ENCODE data around the gene NAA30. TPM values are rescaled to one million over a fixed set of nuclear protein-coding genes. Genes with fewer than 3 reads are reported as not detected.
"Not testable (repeated sequence)": the region's sequence is repeated elsewhere in the genome, so short reads cannot be mapped to it uniquely, and the experiment has no call there.

The NAA30 gene
- 29.6 TPM for total RNA-seq

DNA sequence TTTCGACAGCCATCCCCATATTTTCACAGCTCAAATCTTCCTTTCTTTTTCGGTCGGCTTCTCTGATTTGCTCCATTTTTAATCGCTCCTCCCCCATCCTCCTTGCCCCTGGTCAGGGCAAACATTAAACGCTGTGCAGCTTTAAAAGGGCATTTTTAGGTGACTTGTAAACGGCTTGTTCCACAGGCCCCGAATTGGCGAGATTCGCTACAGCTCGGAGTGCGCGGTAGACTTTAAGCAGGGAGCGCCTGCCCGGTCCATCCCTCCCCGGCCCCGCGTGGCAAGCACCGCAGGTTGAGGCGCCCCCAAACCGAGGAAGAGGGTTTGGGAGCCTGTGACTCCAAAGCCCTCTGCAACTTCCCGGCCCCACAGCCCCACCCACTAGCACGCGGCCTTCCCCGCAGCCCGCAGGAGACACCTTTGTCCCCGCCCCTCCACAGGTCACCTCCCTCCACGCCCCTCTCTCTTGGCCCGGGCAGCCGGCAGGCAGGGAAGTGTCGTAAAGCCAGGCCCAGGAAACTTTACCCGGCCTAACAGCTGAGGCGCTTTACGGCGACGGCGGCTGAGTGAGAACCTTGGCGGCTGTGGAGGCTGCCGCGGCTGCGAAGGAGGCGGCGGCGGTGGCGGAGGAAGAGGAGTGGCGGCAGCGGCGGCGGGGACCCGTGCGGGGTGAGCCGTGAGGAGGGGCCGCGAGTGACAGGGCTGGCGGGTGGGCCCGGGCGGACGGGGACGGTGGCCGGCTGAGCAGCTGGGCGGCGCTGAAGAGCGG is at the start of gene NAA30:
TSS of gene NAA30 (plus strand) at position 550 of the 769 bp plus-strand sequence. CDS start 372 bp downstream, outside the sequence.
- peak within 1 kb of the TSS; percentile 63 for H3K4me3 ChIP-seq (ENCODE audit: low read length)
- no peaks in the 10 kb centered on the region for H3K27me3 ChIP-seq (ENCODE audit: insufficient read depth, low read length)
- H3K9me3 ChIP-seq (ENCODE audit: low read depth, low read length) = no peaks in the 10 kb centered on the region
- H3K4me1 ChIP-seq (ENCODE audit: insufficient read depth, low read length) = peaks cover 19% of the 10 kb centered on the region

DNA sequence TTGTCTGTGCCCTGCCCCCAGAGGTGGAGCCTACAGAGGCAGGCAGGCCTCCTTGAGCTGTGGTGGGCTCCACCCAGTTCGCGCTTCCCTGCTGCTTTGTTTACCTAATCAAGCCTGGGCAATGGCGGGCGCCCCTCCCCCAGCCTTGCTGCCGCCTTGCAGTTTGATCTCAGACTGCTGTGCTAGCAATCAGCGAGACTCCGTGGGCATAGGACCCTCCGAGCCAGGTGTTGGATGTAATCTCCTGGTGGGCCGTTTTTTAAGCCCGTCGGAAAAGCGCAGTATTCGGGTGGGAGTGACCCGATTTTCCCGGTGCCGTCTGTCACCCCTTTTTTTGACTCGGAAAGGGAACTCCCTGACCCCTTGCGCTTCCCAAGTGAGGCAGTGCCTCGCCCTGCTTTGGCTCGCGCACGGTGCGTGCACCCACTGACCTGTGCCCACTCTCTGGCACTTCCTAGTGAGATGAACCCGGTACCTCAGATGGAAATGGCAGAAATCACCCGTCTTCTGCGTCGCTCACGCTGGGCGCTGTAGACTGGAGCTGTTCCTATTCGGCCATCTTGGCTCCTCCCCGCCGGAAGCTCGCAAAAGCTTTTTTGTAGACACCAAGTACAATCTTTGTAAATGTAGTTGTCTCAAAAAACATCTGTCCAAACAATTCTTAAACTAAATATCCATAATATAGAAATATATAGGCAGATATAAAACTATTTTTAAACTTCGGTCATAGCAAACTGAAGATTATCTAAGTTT is 46.7 kb upstream of the NAA30 start:
- H3K4me3 ChIP-seq (ENCODE audit: low read length); H3K4me1 ChIP-seq (ENCODE audit: insufficient read depth, low read length); H3K9me3 ChIP-seq (ENCODE audit: low read depth, low read length); H3K27me3 ChIP-seq (ENCODE audit: insufficient read depth, low read length): not testable (repeated sequence)

DNA sequence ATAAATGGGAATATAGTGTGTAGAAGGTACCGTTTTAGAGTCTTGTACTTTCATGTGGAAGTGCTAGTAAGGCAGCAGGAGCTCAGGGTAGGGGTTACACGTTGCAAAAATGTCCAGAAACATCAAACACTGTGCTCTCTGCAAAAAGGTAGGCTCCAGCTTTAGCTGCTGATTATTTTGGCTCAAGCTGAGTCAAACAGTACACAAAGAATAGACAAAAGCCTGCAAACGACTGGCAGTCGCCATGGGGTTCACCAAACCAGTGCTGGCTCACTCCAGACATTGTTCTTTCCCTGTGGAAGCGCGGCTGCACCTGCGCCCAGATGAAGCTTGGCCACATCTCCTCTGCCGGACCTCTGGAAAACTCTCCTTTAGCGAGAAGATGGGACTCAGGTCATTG is 45.3 kb upstream of the NAA30 start:
- Histone ChIP-seq H3K27me3 (ENCODE audit: insufficient read depth, low read length) (peaks cover 2% of the 10 kb centered on the region), H3K9me3 (ENCODE audit: low read depth, low read length) (no peaks in the 10 kb centered on the region), H3K4me1 (ENCODE audit: insufficient read depth, low read length) (no peaks in the 10 kb centered on the region), H3K4me3 (ENCODE audit: low read length) (no peak overlapping the region)

DNA sequence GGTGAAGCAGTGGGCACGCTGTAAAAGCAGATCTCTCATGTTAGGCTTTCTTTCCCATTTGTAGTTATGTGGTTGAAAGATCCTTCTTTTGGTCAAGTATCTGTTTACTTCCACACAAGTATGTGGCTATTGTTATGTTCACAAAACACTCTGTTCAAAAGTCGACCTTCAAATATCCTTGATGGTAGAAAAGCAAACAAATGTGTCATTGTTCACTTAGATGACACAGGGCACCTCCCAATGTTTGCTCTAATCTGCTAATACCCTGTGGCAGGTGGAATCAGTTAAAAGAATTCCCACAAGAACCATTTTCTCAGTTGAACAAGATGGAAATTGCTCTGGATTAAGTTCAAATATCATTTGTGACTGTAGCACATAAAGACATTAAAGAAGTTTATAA is 43.6 kb upstream of the NAA30 start:
- Histone ChIP-seq H3K4me3 (ENCODE audit: low read length) (no peak overlapping the region), H3K4me1 (ENCODE audit: insufficient read depth, low read length) (no peaks in the 10 kb centered on the region), H3K9me3 (ENCODE audit: low read depth, low read length) (no peaks in the 10 kb centered on the region), H3K27me3 (ENCODE audit: insufficient read depth, low read length) (peaks cover 2% of the 10 kb centered on the region)

DNA sequence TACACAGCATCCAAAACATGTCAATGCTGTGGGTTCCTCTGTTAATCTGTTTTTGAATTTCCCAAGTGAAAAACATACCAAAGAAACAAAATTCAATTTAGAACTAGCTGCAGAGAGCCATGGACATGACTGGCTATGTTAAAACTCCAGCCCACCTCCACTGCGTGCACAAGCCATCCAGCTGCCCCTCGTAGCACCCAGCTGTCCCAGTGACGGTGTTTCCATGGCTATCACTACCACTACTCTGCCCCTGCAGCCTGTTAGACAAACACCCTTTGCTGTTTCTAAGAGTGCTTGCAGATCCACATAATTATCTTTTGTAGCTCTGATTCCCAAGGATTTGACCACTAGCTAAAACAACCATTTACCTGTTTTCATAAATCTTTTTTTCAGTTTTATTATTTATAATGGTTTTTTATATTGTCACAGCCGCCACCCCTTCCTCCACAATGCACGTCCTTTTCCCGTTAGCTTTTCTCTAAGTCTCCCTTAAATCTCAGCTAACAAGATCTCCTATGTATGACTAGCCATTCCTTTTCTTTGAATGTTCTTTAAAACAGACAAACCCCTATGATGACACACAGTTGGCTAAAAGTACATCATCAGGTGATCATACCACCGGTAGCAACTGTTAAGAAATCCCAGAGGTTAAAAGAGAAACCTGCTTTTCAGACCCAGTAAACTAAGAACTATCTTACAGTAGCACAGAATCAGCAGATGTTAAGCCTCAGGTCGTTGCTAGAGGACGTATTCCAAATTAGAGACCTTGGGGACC is 37.8 kb upstream of the NAA30 start:
- peaks cover 2% of the 10 kb centered on the region for H3K27me3 ChIP-seq (ENCODE audit: insufficient read depth, low read length)
- H3K4me1 ChIP-seq (ENCODE audit: insufficient read depth, low read length) = no peaks in the 10 kb centered on the region
- no peaks in the 10 kb centered on the region for H3K9me3 ChIP-seq (ENCODE audit: low read depth, low read length)
- no peak overlapping the region for H3K4me3 ChIP-seq (ENCODE audit: low read length)

DNA sequence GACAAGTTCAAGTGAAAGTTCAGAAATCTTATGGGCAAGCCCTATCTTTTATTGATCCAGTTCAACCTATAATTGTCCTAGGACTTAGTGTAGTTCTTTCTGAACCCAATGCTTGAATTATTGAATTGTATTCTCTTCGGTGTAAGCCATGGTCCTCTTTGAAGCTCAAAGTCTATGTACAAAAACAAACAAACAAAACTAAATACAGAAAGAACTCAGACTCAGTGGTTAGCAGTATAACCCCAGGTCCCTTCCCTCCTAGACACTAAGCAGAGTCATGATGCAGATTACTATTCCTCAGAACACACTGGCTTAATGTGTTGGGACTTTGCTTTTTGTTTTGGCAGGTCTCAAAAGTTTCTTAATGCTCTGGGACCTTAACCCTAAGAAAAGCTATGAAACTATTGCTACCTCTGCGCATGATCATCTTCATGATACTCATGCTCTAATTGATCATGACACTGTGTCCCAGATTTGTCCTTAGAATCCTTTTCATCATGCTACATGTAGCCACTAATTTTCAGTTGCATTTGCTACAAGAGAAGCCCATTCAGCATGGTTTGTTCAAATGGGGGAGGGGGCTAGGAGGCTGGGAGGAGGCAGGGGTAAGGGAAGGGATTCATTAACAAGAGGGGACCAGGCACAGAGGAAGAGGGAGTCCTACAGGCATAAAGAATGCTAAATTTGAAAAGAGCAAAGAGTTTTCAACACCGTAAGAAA is 35.1 kb upstream of the NAA30 start:
- Histone ChIP-seq H3K4me1 (ENCODE audit: insufficient read depth, low read length) (no peaks in the 10 kb centered on the region), H3K27me3 (ENCODE audit: insufficient read depth, low read length) (no peaks in the 10 kb centered on the region), H3K4me3 (ENCODE audit: low read length) (no peak overlapping the region), H3K9me3 (ENCODE audit: low read depth, low read length) (no peaks in the 10 kb centered on the region)

DNA sequence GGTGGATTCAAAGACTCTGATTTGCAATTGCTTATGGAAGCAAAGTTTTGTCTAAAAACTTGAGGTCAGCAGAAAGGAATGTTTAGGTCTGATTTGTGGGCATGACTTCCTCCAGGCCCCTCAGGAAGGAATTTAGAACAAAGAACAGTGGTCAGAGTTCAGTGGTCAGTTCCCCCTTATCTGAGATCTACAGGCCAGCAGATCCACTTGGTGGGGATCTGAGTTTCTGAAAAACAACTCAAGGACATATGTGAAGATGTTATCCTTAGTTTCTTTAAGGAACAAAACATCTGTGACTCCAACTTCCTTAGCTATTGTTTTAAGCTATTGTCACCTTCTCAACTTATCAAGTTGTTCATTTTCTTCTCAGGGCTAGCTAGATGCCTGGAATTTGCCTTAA is 28.0 kb upstream of the NAA30 start:
- no peaks in the 10 kb centered on the region for H3K9me3 ChIP-seq (ENCODE audit: low read depth, low read length)
- no peaks in the 10 kb centered on the region for H3K4me1 ChIP-seq (ENCODE audit: insufficient read depth, low read length)
- H3K27me3 ChIP-seq (ENCODE audit: insufficient read depth, low read length) = peaks cover 3% of the 10 kb centered on the region
- H3K4me3 ChIP-seq (ENCODE audit: low read length) = no peak overlapping the region

DNA sequence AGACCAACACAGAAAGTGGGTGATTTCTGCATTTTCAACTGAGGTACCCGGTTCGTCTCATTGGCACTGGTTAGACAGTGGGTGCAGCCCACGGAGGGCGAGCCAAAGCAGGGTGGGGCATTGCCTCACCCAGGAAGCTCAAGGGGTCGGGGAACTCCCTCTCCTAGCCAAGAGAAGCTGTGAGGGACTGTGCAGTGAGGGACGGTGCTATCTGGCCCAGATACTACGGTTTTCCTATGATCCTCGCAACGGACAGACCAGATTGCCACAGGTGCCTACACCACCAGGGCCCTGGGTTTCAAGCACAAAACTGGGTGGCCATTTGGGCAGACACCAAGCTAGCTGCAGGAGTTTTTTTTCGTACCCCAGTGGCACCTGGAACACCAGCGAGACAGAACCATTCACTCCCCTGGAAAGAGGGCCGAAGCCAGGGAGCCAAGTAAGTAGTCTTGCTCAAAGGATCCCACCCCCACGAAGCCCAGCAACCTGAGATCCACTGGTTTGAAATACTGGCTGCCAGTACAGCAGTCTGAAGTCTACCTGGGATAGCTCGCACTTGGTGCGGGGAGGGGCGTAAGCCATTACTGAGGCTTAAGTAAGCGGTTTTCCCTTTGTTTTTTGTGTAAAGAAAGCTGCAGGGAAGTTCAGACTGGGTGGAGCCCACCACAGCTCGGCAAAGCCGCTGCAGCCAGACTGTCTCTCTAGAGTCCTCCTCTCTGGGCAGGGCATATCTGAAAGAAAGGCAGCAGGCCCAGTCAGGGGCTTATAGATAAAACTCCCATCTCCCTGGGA is 25.5 kb upstream of the NAA30 start:
- Histone ChIP-seq H3K27me3 (ENCODE audit: insufficient read depth, low read length) (peaks cover 3% of the 10 kb centered on the region), H3K4me3 (ENCODE audit: low read length) (no peak overlapping the region), H3K9me3 (ENCODE audit: low read depth, low read length) (no peaks in the 10 kb centered on the region), H3K4me1 (ENCODE audit: insufficient read depth, low read length) (no peaks in the 10 kb centered on the region)

DNA sequence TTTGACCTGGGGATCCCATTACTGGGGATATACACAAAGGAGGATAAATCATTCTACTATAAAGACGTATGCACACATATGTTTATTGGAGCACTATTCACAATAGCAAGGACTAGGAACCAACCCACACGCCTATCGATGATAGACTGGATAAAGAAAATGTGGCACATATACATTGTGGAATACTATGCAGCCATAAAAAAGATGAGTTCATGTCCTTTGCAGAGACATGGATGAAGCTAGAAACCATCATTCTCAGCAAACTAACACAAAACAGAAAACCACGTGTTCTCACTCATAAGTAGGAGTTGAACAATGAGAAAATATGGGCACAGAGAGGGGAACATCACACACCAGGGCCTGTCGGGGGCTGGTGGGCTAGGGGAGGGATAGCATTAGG is 20.2 kb upstream of the NAA30 start:
- H3K9me3 ChIP-seq (ENCODE audit: low read depth, low read length) = not testable (repeated sequence)

DNA sequence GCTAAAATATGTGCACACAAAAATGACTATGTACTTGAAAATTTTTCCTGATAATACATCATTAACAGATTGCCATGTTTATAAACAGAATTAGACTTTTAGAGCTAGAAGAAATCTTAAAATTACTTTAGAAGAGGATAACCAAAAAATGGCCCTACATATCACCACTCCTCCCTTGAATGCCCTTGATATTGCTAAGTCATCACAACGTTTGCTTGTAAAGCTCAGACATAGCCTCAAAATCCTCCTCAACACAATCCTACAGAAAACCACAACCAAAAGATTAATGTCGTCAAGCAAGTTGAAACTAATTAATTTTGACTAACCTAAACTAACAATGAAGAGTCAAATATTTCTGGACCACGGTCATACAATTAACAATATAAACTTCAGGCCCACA is 19.4 kb upstream of the NAA30 start:
- Histone ChIP-seq H3K4me1 (ENCODE audit: insufficient read depth, low read length) (no peaks in the 10 kb centered on the region), H3K27me3 (ENCODE audit: insufficient read depth, low read length) (no peaks in the 10 kb centered on the region), H3K9me3 (ENCODE audit: low read depth, low read length) (no peaks in the 10 kb centered on the region), H3K4me3 (ENCODE audit: low read length) (no peak overlapping the region)

More for the DNA sequence above, 20.2 kb upstream of the NAA30 start:
- not testable (repeated sequence) for H3K4me3 ChIP-seq (ENCODE audit: low read length); H3K4me1 ChIP-seq (ENCODE audit: insufficient read depth, low read length); H3K27me3 ChIP-seq (ENCODE audit: insufficient read depth, low read length)

DNA sequence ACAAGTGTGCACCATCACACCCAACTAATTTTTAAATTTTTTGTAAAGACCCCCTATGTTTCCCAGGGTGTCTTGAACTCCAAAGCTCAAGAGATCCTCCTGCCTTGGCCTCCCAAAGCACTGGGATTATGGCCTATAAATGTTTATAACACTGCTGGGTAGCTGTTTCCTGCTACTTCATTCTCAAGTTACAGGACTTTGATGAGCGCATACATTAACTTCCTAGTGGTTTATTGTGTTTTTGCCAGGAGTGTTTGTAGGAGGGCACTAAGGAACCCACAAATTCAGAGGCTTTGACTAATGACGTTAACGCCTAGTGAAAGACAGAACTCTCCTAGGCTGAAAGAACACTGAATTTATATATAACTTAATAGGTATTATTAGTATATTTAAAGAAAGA is 15.2 kb upstream of the NAA30 start:
- no peaks in the 10 kb centered on the region for H3K4me1 ChIP-seq (ENCODE audit: insufficient read depth, low read length)

DNA sequence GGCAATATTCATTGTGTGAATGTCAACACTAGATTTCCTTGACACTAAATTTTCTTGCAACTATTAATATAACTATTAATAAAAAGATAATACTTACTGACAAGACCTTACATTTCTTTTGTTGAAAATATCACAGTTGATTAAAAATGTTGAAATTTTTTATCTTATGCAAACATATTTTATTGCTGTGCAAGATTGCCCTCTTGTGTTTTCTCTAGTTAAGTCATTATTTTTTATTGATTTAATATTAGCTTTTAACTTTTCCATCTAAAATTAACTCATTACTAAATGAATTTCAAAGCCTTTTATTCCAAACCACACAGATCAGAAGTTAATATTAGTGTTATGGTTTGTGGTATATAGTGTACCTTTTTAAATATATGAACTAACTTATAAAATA is 11.7 kb upstream of the NAA30 start:
- no peak overlapping the region for H3K4me3 ChIP-seq (ENCODE audit: low read length)
- peaks cover 3% of the 10 kb centered on the region for H3K27me3 ChIP-seq (ENCODE audit: insufficient read depth, low read length)

More for the DNA sequence above, 15.2 kb upstream of the NAA30 start:
- peaks cover 3% of the 10 kb centered on the region for H3K27me3 ChIP-seq (ENCODE audit: insufficient read depth, low read length)
- no peaks in the 10 kb centered on the region for H3K9me3 ChIP-seq (ENCODE audit: low read depth, low read length)
- H3K4me3 ChIP-seq (ENCODE audit: low read length) = no peak overlapping the region

DNA sequence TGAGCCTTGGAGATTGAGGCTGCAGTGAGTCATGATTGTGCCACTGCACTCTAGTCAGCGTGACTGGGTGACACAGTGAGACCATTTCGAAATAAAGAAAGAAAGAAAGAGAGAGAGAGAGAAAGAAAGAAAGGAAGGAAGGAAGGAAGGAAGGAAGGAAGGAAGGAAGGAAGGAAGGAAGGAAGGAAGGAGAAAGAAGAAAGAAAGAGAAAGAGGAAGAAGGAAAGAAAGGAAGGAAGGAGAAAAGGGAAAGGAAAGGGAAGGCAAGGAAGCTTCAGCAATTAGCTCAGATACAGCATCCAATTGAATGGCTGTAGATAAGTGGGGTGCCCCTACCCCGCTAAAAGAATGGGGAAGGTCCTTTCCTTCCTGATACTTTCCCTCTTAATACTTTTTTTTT is 9.5 kb upstream of the NAA30 start:
- H3K4me1 ChIP-seq (ENCODE audit: insufficient read depth, low read length) = no peaks in the 10 kb centered on the region
- no peak overlapping the region for H3K4me3 ChIP-seq (ENCODE audit: low read length)
- H3K27me3 ChIP-seq (ENCODE audit: insufficient read depth, low read length) = peaks cover 3% of the 10 kb centered on the region
- H3K9me3 ChIP-seq (ENCODE audit: low read depth, low read length) = no peaks in the 10 kb centered on the region

More for the DNA sequence above, 11.7 kb upstream of the NAA30 start:
- no peaks in the 10 kb centered on the region for H3K4me1 ChIP-seq (ENCODE audit: insufficient read depth, low read length)
- no peaks in the 10 kb centered on the region for H3K9me3 ChIP-seq (ENCODE audit: low read depth, low read length)

DNA sequence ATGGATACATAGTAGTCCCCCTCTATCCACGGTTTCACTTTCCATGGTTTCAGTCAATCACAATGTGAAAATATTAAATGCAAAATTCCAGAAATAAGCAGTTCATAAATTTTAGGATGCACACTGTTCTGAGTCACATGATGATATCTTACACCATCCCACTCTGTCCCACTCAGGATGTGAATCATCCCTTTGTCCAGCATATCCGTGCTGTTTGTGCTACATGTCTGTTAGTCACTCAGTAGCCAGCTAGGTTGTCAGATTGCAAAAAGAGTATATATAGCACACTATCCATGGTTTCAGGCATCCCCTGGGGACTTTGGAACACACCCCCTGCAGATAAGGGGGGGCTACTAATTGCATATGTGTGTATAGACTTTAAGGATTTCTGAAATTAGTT is 8.1 kb upstream of the NAA30 start:
- H3K9me3 ChIP-seq (ENCODE audit: low read depth, low read length) = no peaks in the 10 kb centered on the region
- no peaks in the 10 kb centered on the region for H3K27me3 ChIP-seq (ENCODE audit: insufficient read depth, low read length)
- no peak overlapping the region for H3K4me3 ChIP-seq (ENCODE audit: low read length)
- no peaks in the 10 kb centered on the region for H3K4me1 ChIP-seq (ENCODE audit: insufficient read depth, low read length)
